Activated CD4-positive, alpha-beta T cell treated with anti-CD3 and anti-CD28 coated beads, Interleukin-2, amount 50 U/mL, for 24 hours (primary cell): ENCODE results near the gene BET1L.

Experiments used
- DNase-seq, 2 donors: peaks; one replicate each; pipeline ENCODE4 v3.0.0-alpha.2; 2020; ENCODE audit warnings: low read depth in 1 of 2, low spot score in 1 of 2

Gene BET1L

DNA sequence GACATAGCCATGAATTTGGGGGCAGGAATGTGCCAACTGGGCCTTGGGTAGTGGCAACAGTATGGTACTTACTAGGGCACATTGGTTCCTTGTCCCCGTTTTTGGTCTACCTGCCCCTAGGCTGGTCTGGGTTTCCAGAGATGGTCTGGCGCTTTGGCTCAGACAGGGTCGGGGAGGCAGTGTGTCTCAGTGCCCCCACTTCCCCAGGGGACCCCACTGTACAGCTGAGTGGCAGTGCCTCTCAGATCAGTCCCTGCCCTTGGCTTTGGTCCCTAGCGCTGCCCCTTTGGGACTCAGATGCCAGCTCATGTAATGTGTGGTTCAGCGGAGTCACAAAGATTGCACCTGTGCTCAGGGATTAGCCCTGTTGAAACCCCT, 3.6 kb upstream of the BET1L start:
- no peak for DNase-seq

DNA sequence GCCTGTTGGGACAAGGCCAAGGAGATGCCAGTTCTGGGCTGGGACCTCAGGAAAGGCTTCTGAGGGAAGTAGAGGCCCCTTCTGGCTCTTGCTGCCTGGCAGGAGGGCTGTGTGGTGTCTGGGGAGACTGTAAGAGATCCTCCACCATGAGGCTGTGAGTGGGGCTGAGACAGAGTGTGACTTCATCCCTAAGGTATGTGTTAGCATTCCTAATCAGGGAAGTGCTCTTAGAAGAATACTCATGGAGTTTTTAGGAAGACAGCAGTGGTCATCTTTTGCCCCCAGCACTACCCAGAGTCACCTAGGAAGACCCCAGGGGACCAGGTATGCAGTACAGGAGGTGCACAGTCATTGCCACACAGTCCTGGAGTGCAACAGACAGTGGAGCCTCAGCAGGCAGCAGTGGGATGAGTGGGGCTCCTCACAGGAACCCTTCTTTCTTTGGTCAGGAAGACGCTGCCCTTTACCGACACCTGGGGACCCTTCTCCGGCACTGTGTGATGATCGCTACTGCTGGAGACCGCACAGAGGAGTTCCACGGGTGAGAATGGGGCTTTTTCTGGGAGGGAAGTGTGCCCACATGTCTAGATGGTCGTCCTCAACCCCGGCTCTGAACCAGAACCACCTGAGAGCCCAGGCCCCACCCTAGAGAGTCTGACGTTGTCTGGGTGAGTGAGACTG, 3.1 kb upstream of the BET1L start:
- no peak for DNase-seq

DNA sequence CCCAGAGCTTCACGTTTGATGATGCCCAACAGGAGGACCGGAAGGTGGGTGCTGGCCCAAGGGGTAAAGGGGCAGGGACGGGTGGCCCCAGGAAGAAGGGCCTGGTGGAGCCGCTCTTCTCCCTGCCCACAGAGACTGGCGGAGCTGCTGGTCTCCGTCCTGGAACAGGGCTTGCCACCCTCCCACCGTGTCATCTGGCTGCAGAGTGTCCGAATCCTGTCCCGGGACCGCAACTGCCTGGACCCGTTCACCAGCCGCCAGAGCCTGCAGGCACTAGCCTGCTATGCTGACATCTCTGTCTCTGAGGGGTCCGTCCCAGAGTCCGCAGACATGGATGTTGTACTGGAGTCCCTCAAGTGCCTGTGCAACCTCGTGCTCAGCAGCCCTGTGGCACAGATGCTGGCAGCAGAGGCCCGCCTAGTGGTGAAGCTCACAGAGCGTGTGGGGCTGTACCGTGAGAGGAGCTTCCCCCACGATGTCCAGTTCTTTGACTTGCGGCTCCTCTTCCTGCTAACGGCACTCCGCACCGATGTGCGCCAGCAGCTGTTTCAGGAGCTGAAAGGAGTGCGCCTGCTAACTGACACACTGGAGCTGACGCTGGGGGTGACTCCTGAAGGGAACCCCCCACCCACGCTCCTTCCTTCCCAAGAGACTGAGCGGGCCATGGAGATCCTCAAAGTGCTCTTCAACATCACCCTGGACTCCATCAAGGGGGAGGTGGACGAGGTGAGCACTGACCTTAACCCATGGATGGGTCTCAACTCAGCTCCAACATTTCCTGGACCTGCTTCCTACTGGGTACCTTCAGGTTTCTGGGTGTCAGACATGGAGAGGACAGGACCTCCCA, 2.3 kb upstream of the BET1L start:
- no peak for DNase-seq

DNA sequence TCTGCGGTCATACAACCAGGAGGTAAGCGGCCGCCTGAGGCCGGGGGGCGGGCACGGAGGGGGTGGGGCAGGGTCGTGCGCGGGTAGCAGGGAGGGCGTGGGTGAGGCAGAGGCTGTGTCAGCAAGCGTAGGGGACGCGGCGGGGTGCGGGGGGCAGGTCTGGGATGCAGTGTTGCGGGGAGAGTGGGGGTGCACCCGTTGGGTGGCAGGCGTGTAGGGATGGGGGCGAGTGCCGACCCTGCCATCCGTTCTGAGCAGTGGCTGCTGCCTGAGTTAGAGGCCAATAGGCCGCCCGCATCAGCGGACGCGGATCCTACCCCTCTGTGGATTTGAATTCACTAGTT, 1.7 kb upstream of the BET1L start:
- no peak for DNase-seq

DNA sequence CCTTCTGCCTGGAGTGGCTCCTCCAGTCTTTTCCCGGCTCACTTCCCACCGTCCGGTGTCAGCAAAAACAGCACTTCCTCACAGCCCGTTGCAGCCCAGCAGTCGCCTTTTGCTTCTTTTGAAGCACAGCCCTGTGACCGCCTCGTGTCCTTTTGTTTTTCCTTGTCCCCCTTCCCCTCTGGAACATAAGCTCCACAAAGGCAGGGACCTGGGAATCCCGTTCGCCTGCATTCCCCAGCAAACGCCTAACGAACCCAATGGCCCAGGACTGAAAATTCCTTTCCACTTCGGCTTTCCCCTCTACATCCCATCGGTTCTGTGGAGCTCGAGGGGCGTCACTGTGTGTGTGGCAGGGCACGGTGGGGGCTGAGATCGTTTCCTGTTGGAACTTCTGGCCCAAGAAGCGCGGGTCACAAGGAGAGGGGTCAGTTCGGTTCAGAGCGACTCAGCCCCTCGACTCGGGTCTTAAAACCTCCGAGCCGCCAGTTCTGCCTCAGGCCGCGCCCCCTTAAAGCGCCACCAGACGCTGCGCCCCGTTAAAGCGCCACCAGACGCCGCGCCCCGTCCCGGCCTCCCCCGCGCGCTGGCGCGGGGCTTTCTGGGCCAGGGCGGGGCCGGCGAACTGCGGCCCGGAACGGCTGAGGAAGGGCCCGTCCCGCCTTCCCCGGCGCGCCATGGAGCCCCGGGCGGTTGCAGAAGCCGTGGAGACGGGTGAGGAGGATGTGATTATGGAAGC, 1.1 kb upstream of the BET1L start:
- peak; percentile 62 to 71 for DNase-seq

DNA sequence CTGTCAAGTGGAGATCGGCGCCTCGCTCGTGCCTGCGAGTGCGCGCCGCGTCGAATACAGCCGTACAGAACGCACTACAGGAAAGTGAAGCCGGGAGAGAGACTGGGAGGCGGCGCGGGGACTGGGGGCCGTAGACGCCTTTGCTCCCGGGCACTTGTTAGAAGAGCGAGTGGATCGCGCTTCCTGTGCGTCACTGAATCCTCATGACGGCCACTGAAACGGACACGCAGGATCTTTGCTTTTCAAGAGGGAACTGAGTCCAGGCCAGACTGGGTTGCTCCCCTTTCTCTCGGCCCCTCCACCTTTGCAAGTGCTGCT, 623 bp upstream of the BET1L start:
- no peak for DNase-seq

DNA sequence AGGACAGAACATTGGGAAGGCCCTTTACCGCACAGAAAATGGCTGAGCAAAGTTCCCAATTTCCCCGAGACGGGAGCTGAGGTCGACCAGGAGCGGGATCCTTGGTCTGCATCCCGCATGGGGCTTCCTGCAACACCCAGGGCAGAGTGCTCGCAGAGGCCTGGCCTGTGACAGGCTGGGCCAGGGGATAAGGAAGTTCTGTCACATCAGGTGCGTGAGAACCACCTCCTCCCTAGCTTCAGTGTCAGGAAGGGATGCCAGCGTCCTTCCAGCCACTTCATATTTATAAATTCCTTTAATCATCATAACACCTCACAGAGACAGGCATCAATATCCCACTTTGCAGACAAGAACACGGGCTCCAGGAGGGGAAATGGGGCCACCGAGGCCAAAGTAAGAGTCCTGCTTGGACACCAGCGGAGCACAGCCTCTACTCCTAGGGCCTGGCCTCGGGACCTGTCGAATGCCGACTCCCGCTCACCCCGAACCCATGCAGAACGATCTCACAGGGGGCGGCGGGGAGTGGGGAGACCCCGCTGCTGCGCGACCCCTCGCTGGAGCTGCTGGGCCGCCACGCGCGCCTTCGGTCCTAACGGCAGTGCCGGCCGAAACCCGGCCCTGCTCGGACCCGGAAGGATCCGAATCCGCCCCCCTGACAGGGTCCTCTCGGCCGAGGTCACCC, 532 bp downstream of the BET1L start:
- no peak for DNase-seq

DNA sequence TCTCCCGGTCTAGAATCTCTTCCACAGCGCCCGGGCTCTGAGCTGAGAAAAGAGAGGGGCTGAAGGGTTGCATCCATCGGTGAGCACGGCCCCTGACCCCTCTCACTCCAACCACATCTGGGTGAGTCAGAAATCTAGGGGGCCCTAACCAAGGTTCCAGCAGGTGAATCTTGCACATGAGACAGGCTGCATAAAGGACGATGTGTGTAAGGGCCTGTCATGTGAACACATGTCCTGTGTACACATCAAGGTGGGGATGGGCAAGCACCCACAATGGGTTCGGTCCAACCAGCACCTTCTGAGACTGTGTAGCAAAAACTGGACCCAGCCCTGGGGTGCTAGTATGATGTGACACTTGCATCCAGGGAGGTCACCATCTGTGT, 1.2 kb downstream of the BET1L start:
- DNase-seq, result no peak

DNA sequence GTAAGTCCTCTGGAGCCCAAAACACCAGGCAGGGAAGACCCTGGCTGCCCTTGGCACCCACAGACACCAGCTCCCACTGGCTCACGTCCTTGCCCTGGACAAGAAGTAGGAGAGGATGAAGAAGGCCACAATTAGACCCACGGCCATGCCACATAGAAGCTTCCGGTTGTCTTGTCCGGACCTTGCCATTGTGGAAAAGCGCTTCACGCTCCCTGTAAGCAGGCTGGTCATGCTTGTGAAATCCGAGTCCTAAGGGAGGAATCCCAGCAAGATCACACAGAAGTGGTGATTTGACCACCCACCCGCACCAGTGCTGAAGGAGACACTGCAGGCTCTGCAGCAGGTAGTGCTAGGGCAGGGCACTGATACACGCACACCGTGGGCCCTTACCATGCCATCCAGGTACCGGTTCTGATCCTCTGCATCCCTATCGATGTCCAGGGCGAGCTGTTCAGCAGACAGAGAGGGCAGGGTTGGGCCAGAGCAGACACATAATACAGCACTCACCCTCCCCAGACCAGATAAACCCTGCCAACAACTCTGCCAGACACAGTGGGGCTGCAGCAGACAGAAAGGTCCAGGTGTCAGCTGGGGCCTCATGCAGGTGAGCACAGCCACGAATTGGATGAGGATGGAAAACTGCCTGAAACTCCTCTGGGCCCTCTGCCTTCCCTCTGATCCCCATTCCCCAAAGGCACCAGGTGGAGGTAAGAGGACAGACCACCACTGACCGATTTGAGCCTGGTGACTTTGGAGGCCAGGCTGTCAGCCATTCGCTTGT, 1.8 kb downstream of the BET1L start:
- no peak for DNase-seq

DNA sequence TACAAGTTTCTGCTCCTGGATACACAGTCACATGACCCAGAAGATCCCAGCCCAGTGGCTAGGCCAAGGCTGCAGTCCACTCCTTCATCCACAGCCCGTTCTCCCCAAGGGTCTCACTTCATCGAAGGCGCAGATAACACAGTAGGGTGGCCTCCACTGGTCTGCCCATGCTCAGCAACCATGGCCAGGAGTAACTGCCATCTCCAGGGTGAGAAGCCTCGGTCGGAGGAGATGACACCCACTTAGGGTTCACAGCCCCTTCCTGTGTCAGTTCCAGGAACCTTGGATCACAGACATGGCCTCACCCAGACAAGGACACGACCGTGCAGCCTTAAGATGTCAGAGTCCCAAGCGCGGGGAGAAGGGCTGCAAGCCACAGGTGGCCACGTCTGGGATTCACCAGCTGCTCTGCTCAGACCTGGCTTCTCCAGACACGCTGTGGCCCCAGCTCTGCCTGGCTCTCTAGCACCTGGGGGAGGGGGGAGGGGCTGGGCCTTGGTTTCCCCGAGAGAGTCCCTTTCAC, 2.6 kb downstream of the BET1L start:
- DNase-seq, result no peak

DNA sequence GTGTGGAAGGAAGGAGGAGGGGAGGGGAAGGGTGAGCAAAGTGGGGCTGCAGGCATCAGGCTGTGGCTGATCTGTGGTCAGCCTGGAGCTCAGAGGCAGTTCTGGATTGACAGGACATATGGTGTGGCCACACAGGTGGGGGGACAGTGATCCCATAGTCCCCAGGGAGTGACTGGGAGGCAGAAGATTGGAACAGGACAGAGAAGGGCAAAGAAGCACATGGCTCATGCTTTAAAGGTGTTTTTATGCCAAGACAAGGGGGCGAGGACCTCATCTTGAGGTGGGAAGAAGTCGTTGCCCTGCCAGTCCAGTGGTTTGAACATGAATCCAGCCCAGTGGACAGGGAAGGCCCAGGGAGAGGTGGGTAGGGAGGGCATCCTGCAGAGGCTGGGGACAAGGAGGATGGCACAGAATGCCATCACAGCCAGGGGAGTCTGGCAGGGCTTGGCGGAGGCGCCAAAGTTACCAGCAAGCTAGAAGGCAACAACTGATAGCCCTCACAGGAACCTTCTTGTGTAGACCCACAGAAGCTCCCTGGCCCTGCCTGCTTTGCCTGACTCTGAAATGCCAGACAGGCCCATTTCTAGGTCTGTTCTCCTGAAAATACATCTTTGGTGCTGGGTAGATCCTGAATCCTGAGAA, 3.1 kb downstream of the BET1L start:
- DNase-seq, result no peak

DNA sequence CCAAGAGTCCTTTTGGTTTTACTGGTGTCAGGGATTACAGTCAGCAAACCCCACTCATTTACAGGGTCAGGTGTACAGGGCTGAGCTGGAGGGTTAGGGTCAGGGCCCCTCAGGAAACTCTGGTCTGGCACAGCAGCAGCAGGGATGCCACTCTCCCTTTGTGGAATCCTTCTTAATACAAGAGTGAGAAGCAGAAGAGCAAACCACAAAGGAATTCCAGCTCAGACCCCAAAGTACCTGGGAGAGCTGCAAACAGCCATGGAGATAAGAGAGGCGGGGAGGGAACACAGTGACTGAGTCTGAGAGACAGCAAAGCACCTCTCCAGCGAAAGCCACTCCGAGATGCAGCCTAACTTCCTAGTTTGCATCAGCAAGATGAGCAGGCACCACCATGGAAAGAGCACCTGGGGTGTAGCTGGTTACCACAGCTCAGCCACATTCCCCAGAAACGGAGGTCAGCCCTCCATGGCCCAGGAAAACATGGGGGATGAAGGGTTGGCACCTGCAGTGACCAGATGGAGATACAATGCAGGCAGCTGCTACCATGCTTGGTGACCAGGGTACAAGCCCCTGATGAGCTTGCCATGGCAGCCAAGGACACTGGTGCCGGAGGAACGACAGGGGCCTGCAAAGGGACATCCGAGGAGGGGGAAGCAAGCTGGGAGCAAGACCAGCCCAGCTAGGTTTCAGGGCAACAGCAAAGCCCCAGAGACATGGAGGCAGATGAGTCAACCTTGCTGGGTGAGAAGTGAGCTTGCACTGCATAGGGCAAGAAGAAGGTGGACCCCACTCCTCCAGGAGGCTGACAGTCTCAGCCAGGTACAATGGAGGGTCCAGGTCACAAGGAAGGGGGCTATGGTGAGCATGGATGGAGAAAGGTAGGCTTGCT, 3.9 kb downstream of the BET1L start:
- DNase-seq, result no peak

DNA sequence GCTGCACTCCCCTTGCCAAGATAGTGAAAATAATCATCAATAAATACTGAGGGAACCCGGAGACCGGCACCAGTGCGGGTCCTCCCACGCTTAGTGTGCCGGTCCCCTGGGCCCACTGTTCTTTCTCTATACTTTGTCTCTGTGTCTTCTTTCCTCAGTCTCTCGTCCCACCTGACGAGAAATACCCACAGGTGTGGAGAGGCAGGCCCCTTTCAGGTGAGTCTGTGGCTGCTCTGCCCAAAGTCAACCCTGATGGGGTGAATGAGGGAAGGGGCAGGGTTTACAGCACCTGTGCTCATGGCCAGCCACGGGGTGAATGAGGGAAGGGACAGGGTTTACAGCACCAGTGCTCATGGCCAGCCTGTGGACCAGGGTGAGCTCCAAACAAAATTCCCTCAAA, 4.7 kb downstream of the BET1L start:
- no peak for DNase-seq

DNA sequence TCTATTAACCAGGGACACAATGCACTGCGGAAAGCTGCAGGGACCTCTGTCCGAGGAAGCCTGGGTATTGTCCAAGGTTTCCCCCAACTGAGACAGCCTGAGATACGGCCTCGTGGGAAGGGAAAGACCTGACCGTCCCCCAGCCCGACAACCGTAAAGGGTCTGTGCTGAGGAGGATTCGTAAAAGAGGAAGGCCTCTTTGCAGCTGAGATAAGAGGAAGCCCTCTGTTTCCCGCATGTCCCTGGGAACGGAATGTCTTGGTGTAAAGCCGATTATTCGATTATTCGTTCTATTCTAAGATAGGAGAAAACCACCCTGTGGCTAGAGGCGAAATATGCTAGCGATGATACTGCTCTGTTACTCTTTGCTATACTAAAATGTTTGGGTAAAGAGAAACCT, 5.2 kb downstream of the BET1L start:
- DNase-seq, result no peak

DNA sequence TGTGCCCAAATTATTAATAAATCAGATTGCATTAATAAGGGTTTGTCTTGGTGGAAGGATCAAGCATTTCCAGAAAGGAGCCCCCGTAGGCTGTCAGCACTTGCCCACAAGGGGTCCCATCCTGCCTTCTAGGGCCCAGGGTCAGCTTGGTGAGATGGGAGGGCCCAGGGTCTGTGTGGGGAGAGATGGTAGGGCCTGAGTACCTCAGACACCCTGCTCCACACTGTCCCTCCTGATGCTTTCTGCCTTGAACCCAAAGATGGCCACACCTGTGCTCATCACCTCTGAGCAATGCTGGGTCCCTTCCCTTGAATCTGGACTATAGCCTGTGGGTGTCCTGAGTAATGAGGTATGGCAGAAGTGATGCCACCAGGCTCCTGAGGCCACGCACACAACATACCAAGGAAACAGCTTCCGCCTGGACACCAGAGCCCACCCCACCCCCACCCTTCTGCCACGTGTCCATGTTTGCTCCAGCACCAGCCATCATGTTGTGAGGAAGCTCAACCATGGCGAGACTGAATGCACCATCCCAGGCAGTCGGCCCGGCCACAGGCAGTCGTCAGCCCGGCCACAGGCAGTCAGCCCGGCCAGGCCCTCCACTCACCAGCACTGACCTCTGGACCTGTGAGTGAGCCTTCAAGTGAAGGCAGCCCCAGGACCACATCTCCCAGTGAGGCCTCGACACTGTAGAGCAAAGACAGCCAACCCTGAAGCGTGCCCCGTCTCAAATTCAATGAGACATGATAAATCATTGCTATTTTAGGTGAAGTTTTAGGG, 6.8 kb downstream of the BET1L start:
- DNase-seq, result no peak

DNA sequence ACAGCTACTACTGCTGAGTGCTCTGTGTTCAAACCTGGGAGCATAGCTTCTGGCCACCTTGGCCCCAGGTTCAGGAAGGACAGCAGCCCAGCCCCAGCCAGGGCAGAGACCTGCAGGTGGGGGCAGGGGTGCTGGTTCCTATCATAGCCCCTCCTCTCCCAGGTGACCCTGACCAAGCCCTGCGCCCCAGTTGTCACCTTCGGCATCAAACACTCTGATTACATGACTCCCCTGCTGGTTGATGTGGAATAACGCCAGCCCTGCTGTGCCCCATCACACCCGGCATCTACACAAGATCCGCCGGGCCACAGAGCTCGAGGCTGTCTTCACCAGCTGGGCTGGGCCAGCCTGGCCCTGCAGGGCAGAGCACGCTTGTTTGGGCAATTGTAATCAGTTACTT, 7.4 kb downstream of the BET1L start:
- DNase-seq, result no peak

DNA sequence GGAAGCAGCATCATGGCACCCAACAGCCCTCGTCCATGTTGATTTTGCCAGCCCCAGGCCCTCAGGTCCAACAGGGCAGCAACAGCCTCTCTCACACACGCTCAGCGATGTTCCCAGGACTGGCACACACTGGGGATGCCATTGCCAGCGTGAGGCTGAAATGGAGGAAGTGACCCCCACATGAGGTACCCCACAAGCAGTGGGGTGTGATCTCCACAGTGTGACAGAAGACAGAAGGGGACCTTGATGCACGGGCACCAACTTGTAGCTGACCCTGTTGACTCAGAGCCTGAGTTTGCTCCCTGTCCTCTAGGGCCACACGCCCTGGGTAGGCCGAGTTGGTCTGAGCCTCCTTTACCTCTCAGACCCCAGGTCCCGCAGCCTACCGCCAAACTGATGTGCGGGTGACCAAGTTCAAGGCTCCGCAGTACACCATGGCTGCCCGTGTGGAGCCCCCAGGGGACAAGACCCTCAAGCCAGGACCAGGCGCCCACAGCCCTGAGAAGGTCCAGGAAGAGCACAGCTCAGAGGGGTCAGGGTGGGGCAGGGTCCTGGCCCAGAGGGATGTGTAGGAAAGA, 8.1 kb downstream of the BET1L start:
- DNase-seq, result no peak

DNA sequence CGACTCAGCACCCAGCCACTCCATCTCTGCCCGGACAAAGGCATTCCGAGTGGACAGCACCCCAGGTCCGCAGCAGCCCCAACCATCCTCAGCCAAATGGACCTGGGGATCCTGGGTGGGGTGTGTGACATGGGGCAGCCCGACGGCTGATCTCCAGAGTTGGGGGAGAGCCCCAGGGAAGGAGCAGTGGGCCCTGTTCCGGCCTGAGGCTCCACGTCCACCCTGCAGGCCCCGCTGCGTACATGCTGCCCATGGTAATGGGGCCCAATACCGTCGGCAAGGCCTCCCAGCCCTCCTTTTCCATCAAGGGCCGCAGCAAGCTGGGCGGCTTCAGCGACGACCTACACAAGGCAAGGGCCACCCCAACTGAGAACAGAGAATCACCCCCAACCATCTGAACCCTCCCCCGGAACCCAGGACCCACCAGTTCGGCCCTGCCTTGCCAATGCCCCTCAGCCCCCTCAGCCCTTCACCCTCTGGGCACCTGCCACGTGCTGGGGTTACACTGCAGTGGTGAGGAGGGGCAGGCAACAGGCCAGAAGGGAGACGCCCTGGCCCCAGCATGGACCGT, 8.9 kb downstream of the BET1L start:
- DNase-seq, result no peak
